H9 (cell line): Measurements from ENCODE around the gene OR2Z1. TPM values are rescaled to one million over a fixed set of nuclear protein-coding genes. Genes with fewer than 3 reads are reported as not detected.

Experiments
- DNase-seq: peaks from one replicate; pipeline ENCODE4 v3.0.0-alpha.2; 2017
- H2AFZ ChIP-seq: one replicate; pipeline ENCODE4 v1.6.1; 2013; ENCODE audit warnings: mild to moderate bottlenecking, low read length, control low read depth, moderate library complexity
- H2AK5ac ChIP-seq: 2 replicates; pipeline ENCODE4 v1.6.1; 2013; ENCODE audit warnings: low read length, control low read depth, mixed read lengths; ENCODE audit not compliant: insufficient read length
- H2BK120ac ChIP-seq: one replicate; pipeline ENCODE4 v1.6.1; 2013; ENCODE audit warnings: low read depth, mild to moderate bottlenecking, low read length, control low read depth, inconsistent platforms; ENCODE audit not compliant: poor library complexity, severe bottlenecking
- H2BK12ac ChIP-seq: 2 replicates; pipeline ENCODE4 v1.6.1; 2013; ENCODE audit warnings: low read length, control low read depth, mixed read lengths, low read depth; ENCODE audit not compliant: insufficient read length
- H2BK15ac ChIP-seq: 2 replicates; pipeline ENCODE4 v1.6.1; 2013; ENCODE audit warnings: low read depth, low read length, control low read depth
- H2BK20ac ChIP-seq: one replicate; pipeline ENCODE4 v1.6.1; 2013; ENCODE audit warnings: low read depth, mild to moderate bottlenecking, low read length, control low read depth, inconsistent platforms; ENCODE audit not compliant: poor library complexity, severe bottlenecking
- H2BK5ac ChIP-seq: 2 replicates; pipeline ENCODE4 v1.6.1; 2013; ENCODE audit warnings: low read length, control low read depth, mixed read lengths; ENCODE audit not compliant: insufficient read length
- H3K14ac ChIP-seq: 2 replicates; pipeline ENCODE4 v1.6.1; 2013; ENCODE audit warnings: low read length, control low read depth; ENCODE audit not compliant: insufficient read depth
- H3K18ac ChIP-seq: 2 replicates; pipeline ENCODE4 v1.6.1; 2013; ENCODE audit warnings: low read depth, mild to moderate bottlenecking, mixed read lengths, low read length, control low read depth; ENCODE audit not compliant: insufficient read length
- H3K23ac ChIP-seq: 2 replicates; pipeline ENCODE4 v1.6.1; 2013; ENCODE audit warnings: low read length, control low read depth, mixed read lengths, low read depth; ENCODE audit not compliant: insufficient read length
- H3K23me2 ChIP-seq: 2 replicates; pipeline ENCODE4 v1.6.1; 2013; ENCODE audit warnings: low read depth, mild to moderate bottlenecking, mixed read lengths, low read length, control low read depth; ENCODE audit not compliant: insufficient read length, poor library complexity, severe bottlenecking
- H3K27ac ChIP-seq: 2 replicates; pipeline ENCODE4 v1.5.1; 2013; ENCODE audit warnings: low read length, control low read depth, mixed read lengths, low read depth; ENCODE audit not compliant: insufficient read length
- H3K27me3 ChIP-seq: 2 replicates; pipeline ENCODE4 v1.6.1; 2013; ENCODE audit warnings: low read length, control low read depth, inconsistent platforms; ENCODE audit not compliant: insufficient read depth
- H3K4ac ChIP-seq: 2 replicates; pipeline ENCODE4 v1.6.1; 2013; ENCODE audit warnings: low read depth, mild to moderate bottlenecking, control low read depth, inconsistent platforms, low read length, moderate library complexity
- H3K4me1 ChIP-seq: 2 replicates; pipeline ENCODE4 v1.6.1; 2013; ENCODE audit warnings: low read length, control low read depth, inconsistent platforms; ENCODE audit not compliant: insufficient read depth
- H3K4me2 ChIP-seq: 2 replicates; pipeline ENCODE4 v1.6.1; 2013; ENCODE audit warnings: low read length, control low read depth, mixed read lengths; ENCODE audit not compliant: insufficient read length, insufficient read depth
- H3K56ac ChIP-seq: 2 replicates; pipeline ENCODE4 v1.6.1; 2013; ENCODE audit warnings: low read depth, mild to moderate bottlenecking, mixed read lengths, low read length, control low read depth; ENCODE audit not compliant: insufficient read length
- H3K79me1 ChIP-seq: 2 replicates; pipeline ENCODE4 v1.6.1; 2013; ENCODE audit warnings: low read depth, mild to moderate bottlenecking, moderate library complexity, low read length, control low read depth, inconsistent platforms; ENCODE audit not compliant: insufficient read depth, poor library complexity, severe bottlenecking
- H3K79me2 ChIP-seq: 2 replicates; pipeline ENCODE4 v1.6.1; 2013; ENCODE audit warnings: low read length, control low read depth, inconsistent platforms; ENCODE audit not compliant: insufficient read depth
- H3K9ac ChIP-seq: 2 replicates; pipeline ENCODE4 v1.6.1; 2013; ENCODE audit warnings: low read length, control low read depth, mixed read lengths; ENCODE audit not compliant: insufficient read length; ENCODE audit errors: extremely low read depth
- H3K9me3 ChIP-seq: one replicate; pipeline ENCODE4 v1.6.1; 2013; ENCODE audit warnings: low read depth, low read length, inconsistent platforms; ENCODE audit not compliant: control insufficient read depth
- H3T11ph ChIP-seq: one replicate; pipeline ENCODE4 v1.6.1; 2013; ENCODE audit warnings: mild to moderate bottlenecking, low read length, control low read depth, inconsistent platforms
- H4K20me1 ChIP-seq: one replicate; pipeline ENCODE4 v1.6.1; 2013; ENCODE audit not compliant: control insufficient read depth, insufficient read length, insufficient read depth
- H4K5ac ChIP-seq: 2 replicates; pipeline ENCODE4 v1.6.1; 2013; ENCODE audit warnings: low read depth, mild to moderate bottlenecking, mixed read lengths, low read length, control low read depth; ENCODE audit not compliant: insufficient read length
- H4K8ac ChIP-seq: replicated peaks from 2 replicates; pipeline ENCODE4 v1.6.1; 2013; ENCODE audit warnings: low read length, control low read depth, mixed read lengths, low read depth; ENCODE audit not compliant: insufficient read length
- H4K91ac ChIP-seq: 2 replicates; pipeline ENCODE4 v1.6.1; 2013; ENCODE audit warnings: low read depth, mild to moderate bottlenecking, moderate library complexity, mixed read lengths, low read length, control low read depth; ENCODE audit not compliant: insufficient read length
- H3K27ac Mint-ChIP-seq, 3 experiments: 2 replicates in 2 of 3; 3 replicates in 1 of 3; pipeline ENCODE4 v1.8.0; 2020 to 2021; ENCODE audit warnings: mixed read lengths in 3 of 3, mild to moderate bottlenecking in 1 of 3, moderate library complexity in 1 of 3
- H3K27me3 Mint-ChIP-seq: 2 replicates; pipeline ENCODE4 v1.8.0; 2021; ENCODE audit warnings: low read depth, mild to moderate bottlenecking, moderate library complexity, mixed read lengths
- H3K36me3 Mint-ChIP-seq, 3 experiments: 2 replicates in 2 of 3; 3 replicates in 1 of 3; pipeline ENCODE4 v1.8.0; 2020 to 2021; ENCODE audit warnings: low read depth in 3 of 3, mixed read lengths in 3 of 3; ENCODE audit not compliant: insufficient read depth in 1 of 3
- H3K4me1 Mint-ChIP-seq, 2 experiments: 2 replicates each; pipeline ENCODE4 v1.8.0; 2020; ENCODE audit warnings: mixed read lengths in 2 of 2
- H3K4me3 Mint-ChIP-seq, 2 experiments: 2 replicates in 1 of 2; 3 replicates in 1 of 2; pipeline ENCODE4 v1.8.0; 2020 to 2021; ENCODE audit warnings: mild to moderate bottlenecking in 2 of 2, mixed read lengths in 2 of 2, moderate library complexity in 1 of 2
- H3K9me3 Mint-ChIP-seq, 2 experiments: 2 replicates in 1 of 2; 3 replicates in 1 of 2; pipeline ENCODE4 v1.8.0; 2020; ENCODE audit warnings: mild to moderate bottlenecking in 2 of 2, mixed read lengths in 2 of 2, moderate library complexity in 1 of 2
- WGBS: extraction: QIAGEN DNeasy Blood & Tissue Kit; methylation state at CpG from one replicate; pipeline ENCODE4 v1.1.7; 2013; ENCODE audit warnings: missing lambda C conversion rate, low lambda C conversion rate, mixed read lengths; ENCODE audit not compliant: insufficient read length; ENCODE audit errors: extremely low coverage; 5-methylcytosine and 5-hydroxymethylcytosine counted together
- total RNA-seq: library from RNA; stranded (reverse); gene quantifications from 2 replicates; pipeline ENCODE4 v1.2.1, GENCODE V29; 2021
- TF ChIP-seq, protein P1 (sequence below): fragments of 200-600 bp; sonication (generic); conservative IDR thresholded peaks from 3 replicates; pipeline ENCODE4 v1.8.0; 2021; ENCODE audit warnings: antibody characterized with exemption, mild to moderate bottlenecking

Gene OR2Z1
- total RNA-seq, 1 experiment from 2014 or later: not detected

DNA sequence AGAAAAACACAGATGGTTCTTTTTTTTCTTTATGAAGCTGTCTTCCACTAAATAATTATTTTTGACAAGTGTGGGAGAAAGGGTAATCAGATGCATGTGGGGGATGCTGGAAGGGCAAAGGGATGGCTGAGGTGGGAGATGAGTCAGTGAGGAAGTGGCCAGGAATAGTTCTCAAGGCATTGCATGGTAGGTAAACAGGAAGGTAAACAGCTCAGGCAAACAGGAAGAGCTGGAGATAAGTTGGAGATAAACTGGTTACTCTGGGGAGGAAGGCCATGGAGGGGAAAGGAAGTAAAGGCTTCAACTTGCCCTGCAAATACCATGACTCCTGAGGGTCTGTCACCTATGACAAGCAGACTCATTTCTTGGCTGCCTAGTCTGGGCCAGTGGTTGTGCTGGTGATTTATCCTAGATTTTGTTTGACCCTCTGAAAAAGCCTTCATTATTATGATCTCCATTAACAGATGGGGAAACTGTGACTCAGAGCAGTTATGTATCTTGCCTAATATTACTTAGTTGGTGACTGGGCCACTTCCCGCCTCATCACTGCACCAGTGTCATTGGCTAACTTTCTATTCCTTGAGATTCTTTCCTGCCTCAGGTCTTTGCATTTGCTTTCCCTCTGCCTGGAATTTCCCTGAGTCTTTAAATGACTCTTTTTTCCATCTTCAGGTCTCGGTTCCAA lies 39.9 kb upstream of the OR2Z1 start:
- H3K18ac ChIP-seq: no peak overlapping the region
- H4K91ac ChIP-seq: no peak overlapping the region
- no peak overlapping the region for H2BK15ac ChIP-seq
- TF ChIP-seq, protein P1, sequence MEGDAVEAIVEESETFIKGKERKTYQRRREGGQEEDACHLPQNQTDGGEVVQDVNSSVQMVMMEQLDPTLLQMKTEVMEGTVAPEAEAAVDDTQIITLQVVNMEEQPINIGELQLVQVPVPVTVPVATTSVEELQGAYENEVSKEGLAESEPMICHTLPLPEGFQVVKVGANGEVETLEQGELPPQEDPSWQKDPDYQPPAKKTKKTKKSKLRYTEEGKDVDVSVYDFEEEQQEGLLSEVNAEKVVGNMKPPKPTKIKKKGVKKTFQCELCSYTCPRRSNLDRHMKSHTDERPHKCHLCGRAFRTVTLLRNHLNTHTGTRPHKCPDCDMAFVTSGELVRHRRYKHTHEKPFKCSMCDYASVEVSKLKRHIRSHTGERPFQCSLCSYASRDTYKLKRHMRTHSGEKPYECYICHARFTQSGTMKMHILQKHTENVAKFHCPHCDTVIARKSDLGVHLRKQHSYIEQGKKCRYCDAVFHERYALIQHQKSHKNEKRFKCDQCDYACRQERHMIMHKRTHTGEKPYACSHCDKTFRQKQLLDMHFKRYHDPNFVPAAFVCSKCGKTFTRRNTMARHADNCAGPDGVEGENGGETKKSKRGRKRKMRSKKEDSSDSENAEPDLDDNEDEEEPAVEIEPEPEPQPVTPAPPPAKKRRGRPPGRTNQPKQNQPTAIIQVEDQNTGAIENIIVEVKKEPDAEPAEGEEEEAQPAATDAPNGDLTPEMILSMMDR: no peak
- H4K5ac ChIP-seq: no peak overlapping the region
- H3T11ph ChIP-seq: no peak overlapping the region
- Mint-ChIP-seq H3K4me3 (no peak overlapping the region), H3K27ac (peak overlapping the region in 1 of 3 experiments; percentile 6; a peak in 1 of 7 replicates), H3K4me1 (no peaks in the 10 kb centered on the region), H3K27me3 (peaks cover 7% of the 10 kb centered on the region), H3K9me3 (peaks cover 14 to 54% of the 10 kb centered on the region in 2 experiments), H3K36me3 (peaks cover 3 to 6% (median 5%) of the 10 kb centered on the region in 3 experiments; a peak in 4 of 7 replicates)
- H3K27me3 ChIP-seq: no peaks in the 10 kb centered on the region
- no peak overlapping the region for H3K4me2 ChIP-seq
- DNase-seq: no peak
- no peak overlapping the region for H2AK5ac ChIP-seq
- no peak overlapping the region for H3K4ac ChIP-seq
- H2BK12ac ChIP-seq: no peak overlapping the region
- H2BK120ac ChIP-seq: no peak overlapping the region
- H3K9ac ChIP-seq: no peak overlapping the region
- H3K14ac ChIP-seq: no peak overlapping the region
- no CpG with 5 or more reads among the region's 2 CpGs for WGBS
- no peaks in the 10 kb centered on the region for H3K23me2 ChIP-seq
- H2BK20ac ChIP-seq: no peak overlapping the region
- H4K8ac ChIP-seq: no peak overlapping the region
- no peak overlapping the region for H3K56ac ChIP-seq
- H3K27ac ChIP-seq: no peak overlapping the region
- H2BK5ac ChIP-seq: no peak overlapping the region
- no peaks in the 10 kb centered on the region for H3K4me1 ChIP-seq
- H2AFZ ChIP-seq: no peak overlapping the region
- H3K9me3 ChIP-seq: no peaks in the 10 kb centered on the region
- no peaks in the 10 kb centered on the region for H3K79me1 ChIP-seq
- H4K20me1 ChIP-seq: no peaks in the 10 kb centered on the region
- H3K79me2 ChIP-seq: no peaks in the 10 kb centered on the region
- no peak overlapping the region for H3K23ac ChIP-seq
